CD4-positive, alpha-beta T cell treated with Interleukin-6 at 100 ng/mL for 8 hours (primary cell): Measurements from ENCODE around the gene CPSF4L.
"Not testable (repeated sequence)": the region's sequence is repeated elsewhere in the genome, so short reads cannot be mapped to it uniquely, and the experiment has no call there.

Source experiments
- DNase-seq: peaks from one replicate; pipeline ENCODE4 v3.0.0-alpha.2; 2020; ENCODE audit warnings: mixed read lengths, low spot score

The CPSF4L gene

DNA sequence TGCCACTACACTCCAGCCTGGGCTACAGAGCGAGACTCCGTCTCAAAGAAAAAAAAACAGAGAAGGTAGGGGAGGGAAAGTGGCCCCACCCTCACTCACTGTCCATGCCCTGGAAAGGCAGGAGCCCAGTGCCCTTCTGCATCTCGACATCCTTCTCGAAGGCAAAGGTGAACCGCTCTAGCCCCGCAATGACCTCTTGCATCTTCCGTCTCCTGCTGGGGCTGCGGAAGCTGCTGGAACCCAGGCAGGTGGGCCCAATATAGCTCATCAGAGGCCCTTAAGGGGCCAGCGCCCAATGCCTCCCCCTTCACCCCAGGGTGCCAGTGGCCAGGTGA lies at the start of gene CPSF4L:
CPSF4L (minus strand) TSS at position 264 of the 335 bp plus-strand sequence; CDS start at position 202, 62 bp downstream.
- no peak for DNase-seq

- DNase-seq, result no peak
Measured at GRCh38 chr17:73311428-73311780, 49.7 kb upstream of the CPSF4L start.

DNA sequence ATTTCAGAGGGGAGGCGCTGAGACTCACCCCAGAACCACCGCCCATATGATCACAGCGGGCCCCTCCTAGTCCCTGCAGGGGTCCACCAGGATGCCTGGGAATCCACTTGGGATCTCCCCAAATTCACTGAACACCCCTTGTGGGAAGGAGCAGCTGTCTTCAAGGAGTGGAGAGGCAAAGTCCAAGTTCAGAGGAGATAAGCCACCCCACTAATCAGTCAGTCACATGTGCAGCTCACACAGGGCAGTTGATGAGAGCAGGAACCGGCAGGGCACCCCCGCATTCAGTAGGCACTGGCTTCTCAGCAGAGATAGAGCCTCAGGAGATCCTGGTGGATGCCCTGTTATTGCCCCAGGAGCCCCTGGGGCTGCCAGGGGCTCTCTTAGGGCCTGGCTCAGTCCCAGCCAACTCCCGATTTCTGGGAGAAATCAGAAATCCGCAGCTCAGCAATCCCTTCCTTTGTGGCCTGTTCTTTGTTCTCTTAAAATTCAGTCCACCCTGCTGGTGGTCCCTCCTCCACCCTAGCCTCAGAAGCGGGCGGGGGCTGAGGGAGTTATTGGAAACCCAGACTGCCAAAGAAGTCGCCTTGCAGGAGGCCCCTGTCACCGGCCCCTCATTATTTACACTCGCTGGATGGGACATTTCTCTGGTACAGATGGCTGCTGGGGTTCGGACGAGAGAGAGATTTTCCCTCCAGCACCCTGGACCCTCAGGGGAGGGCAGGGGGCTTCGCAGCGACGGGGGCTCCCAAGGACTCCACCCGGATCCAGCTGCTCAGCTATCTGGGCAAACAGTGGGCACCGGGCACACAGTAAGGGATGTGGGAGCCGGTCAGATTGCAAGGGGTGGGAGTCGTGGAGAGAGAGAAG lies 48.3 kb upstream of the CPSF4L start:
- no peak for DNase-seq

DNA sequence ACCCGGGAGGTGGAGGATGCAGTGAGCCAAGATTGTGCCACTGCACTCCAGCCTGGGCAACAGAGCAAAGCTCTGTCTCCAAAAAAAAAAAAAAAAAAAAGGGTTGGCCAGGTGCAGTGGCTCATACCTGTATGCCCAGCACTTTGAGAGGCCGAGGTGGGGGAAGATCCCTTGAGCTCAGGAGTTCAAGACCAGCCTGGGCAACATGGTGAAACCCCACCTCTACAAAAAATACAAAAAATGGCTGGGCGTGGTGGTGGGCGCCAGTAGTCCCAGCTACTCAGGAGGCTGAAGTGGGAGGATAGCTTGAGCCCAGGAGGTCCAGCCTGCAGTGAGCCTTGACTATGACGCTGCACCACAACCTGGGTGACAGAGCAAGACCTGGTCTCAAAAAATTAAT lies 47.3 kb upstream of the CPSF4L start:
- not testable (repeated sequence) for DNase-seq

- DNase-seq, result no peak
Measured at GRCh38 chr17:73308017-73308823, 46.5 kb upstream of the CPSF4L start.

- no peak for DNase-seq
Measured at GRCh38 chr17:73307130-73307529, 45.5 kb upstream of the CPSF4L start.

GRCh38 chr17:73305845-73306836 lies 44.5 kb upstream of the CPSF4L start:
- DNase-seq, result no peak

- DNase-seq, result no peak
Measured at GRCh38 chr17:73304971-73305812, 43.5 kb upstream of the CPSF4L start.

DNA sequence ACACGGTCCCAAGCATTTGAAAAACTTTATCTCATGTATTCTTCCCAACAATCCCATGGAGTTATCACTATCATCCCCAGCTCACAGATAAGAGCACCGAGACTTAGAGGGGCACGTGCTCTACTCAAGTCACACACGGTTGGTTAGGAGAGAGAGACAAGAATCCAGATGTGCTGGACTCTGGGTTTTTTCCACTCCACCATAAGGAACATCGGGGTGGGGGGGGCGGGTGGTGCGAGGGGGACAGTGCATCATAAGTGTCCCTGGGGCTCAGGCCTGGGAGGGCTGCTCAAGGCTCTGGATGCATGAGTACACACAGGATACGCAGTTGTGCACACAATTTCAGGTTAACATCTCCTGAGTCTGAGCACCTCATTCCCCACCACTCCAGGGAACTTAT lies 42.8 kb upstream of the CPSF4L start:
- DNase-seq, result no peak

GRCh38 chr17:73302189-73302588 lies 40.5 kb upstream of the CPSF4L start:
- DNase-seq, result no peak

GRCh38 chr17:73301369-73301768 lies 39.7 kb upstream of the CPSF4L start:
- DNase-seq, result no peak

DNA sequence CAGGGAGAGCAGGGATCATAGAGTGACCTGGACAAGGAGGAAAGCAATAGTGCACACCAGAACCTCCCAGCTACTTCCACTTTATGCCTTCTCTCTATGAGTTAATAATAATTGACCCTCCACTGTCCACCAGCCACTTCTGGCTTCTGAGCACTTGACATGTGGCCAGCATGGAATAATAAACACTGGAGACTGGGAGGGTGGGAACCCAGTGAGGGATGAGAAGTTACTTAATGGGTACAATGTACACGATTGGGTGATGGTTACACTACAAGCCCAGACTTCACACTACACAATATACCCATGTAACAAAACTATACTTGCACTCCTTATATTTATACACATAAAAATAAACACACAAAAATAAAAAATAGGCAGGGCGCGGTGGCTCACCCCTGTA lies 38.7 kb upstream of the CPSF4L start:
- no peak for DNase-seq

GRCh38 chr17:73297934-73298861 lies 36.5 kb upstream of the CPSF4L start:
- DNase-seq, result no peak

- DNase-seq, result no peak
Measured at GRCh38 chr17:73293480-73293911, 31.8 kb upstream of the CPSF4L start.

DNA sequence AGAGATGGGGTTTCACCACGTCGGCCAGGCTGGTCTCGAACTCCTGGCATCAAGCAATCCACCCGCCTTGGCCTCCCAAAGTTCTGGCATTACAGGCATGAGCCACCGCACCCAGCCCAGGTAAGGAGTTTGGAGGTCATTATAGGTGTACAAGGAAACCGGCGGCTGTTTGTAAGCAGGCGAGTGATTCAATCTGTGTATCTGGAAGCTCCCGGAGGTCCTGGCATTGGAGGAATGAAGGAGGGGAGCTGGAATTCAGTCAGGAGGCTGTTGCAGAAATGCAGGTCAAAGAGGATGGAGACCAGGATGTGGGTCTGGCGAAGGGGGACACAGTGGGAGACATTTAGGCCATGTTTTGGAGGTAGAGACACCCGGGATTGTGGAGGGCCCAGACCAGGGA lies 31.4 kb upstream of the CPSF4L start:
- DNase-seq, result no peak

DNA sequence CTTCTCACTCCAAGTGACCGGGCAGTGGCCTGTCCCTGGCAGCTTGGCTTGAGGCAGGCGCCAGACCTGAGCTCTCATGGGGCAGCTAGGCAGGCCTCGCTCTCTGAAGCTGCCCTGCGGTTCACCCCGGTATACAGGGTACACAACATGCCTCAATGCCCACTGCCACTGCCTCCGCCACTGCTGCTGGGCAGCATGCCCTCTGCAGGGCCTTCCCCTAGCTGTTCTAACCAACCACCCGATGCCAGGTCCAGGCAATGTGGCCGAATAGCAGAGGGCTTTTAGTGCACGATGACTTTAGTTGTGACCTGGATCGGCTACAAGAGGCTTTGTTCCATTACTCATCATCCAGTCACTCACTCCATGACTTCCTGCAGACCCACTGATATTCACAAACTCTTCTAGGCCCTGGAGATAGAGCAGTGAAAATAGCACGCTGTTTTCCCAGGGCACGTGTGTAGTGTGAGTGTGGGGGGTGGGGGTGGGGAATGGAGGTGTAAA lies 30.4 kb upstream of the CPSF4L start:
- DNase-seq, result no peak

GRCh38 chr17:73291260-73291801 lies 29.7 kb upstream of the CPSF4L start:
- no peak for DNase-seq

DNA sequence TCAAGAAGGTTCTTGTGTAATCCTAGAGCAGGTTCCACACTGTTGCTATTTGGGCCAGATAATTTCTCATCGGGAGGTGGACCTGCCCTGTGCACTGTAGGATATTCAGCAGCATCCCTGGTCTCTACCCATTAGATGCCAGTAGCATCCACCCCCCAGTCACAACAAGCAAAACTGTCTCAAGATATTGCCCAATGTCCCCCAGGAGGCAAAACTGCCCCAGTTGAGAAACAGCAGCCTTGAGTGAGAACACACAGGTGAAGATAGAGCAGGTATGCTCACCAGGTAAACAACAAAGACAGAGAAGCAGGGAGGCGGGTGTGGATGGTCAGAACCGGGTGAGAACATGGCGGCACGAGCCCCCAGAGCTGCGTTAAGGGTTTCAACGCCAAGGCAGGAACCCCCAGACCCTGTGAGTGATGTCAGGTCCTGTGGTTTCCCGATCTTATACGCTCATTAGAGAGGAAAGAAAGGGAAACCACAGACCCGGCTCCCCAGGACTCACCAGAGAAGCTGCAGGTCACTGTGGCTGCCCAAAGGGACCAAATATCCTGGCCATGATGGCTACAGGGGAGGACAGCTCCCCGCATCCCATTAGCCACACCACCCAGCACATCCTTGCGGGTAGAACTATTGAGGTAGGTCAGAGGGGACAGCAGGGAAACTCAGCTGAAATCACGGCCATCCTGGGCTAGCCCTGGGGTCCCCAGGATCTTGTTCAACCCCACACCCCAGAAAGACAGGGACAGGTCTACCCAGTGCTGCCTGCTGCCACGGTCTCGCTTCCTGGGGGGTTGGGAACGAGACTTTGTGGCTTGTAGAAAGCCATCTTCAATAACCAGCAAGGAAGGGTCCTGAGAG lies 28.9 kb upstream of the CPSF4L start:
- DNase-seq, result no peak
